K562 (cell line): ENCODE data around the gene THBS2.

Source experiments
- HMGN3 ChIP-seq: IDR thresholded peaks from 2 replicates; pipeline ENCODE4 v1.6.1; 2011; ENCODE audit warnings: borderline replicate concordance, low read depth, mild to moderate bottlenecking, mixed read lengths, low read length; ENCODE audit not compliant: insufficient read length; ENCODE audit errors: extremely low read depth
- HNRNPK ChIP-seq: fragments of 200-400 bp; formaldehyde crosslinking; IDR thresholded peaks from one replicate; pipeline ENCODE4 v1.6.1; 2018; ENCODE audit warnings: mild to moderate bottlenecking, low read depth, low read length; ENCODE audit not compliant: poor library complexity, severe bottlenecking
- HOXB6 ChIP-seq: fragments of 250-450 bp; sonication (Bioruptor Pico); IDR thresholded peaks from 2 replicates; pipeline ENCODE4 v1.5.1; 2022; ENCODE audit warnings: mild to moderate bottlenecking, borderline replicate concordance
- ID3 ChIP-seq, 2 experiments: fragments of 250-450 bp in 1 of 2; fragments of 450-650 bp in 1 of 2; sonication (Bioruptor Pico) in 1 of 2; IDR thresholded peaks; 2 replicates each; pipeline versions ENCODE4 v1.6.1 to v1.8.0; 2016 to 2021; ENCODE audit warnings: mild to moderate bottlenecking in 2 of 2, moderate library complexity in 2 of 2, missing compliant biosample characterization in 1 of 2, missing genetic modification characterization in 1 of 2
- MLLT1 ChIP-seq, 2 experiments: fragments of 450-650 bp; IDR thresholded peaks; 2 replicates each; pipeline ENCODE4 v1.6.1; 2016
- POLR2A ChIP-seq: fragments of 450-650 bp; conservative IDR thresholded peaks from 2 replicates; pipeline ENCODE4 v1.6.1; 2016
- RBBP5 ChIP-seq: fragments of 200-600 bp; sonication (generic); IDR thresholded peaks from 2 replicates; pipeline ENCODE4 v1.6.1; 2012; ENCODE audit warnings: borderline replicate concordance, mild to moderate bottlenecking, low read length, control low read depth, inconsistent platforms; ENCODE audit not compliant: insufficient read depth, poor library complexity, severe bottlenecking

- TF ChIP-seq HOXB6 (CRISPR knock-in tag) (no peak), MLLT1 (IDR thresholded peaks at IDR 0.05) (no peak), RBBP5 (no peak), POLR2A (no peak), HNRNPK (no peak), ID3 (CRISPR knock-in tag; IDR thresholded peaks at IDR 0.05) (no peak), ID3 (tag; IDR thresholded peaks at IDR 0.05) (no peak), HMGN3 (no peak)
Measured at GRCh38 chr6:169251822-169252504, 1.7 kb downstream of the THBS2 start.
